H1 (cell line): ENCODE measurements around the gene FAHD1. TPM values are rescaled to one million over a fixed set of nuclear protein-coding genes. Genes with fewer than 3 reads are reported as not detected.

Experiments
- HDAC6 ChIP-seq: IDR thresholded peaks from one replicate; pipeline ENCODE4 v1.7.1; 2012; ENCODE audit warnings: low read depth, mild to moderate bottlenecking, inconsistent platforms, low read length, moderate library complexity
- RBBP5 ChIP-seq: IDR thresholded peaks from 2 replicates; pipeline ENCODE4 v1.7.1; 2012; ENCODE audit warnings: low read depth, mild to moderate bottlenecking, inconsistent platforms, low read length, moderate library complexity, borderline replicate concordance
- SAP30 ChIP-seq: fragments of 300-600 bp; sonication (generic); IDR thresholded peaks from 2 replicates; pipeline ENCODE4 v1.7.1; 2012; ENCODE audit warnings: low read length, moderate library complexity, mild to moderate bottlenecking, inconsistent platforms; ENCODE audit not compliant: insufficient read depth, insufficient replicate concordance
- TBP ChIP-seq: IDR thresholded peaks from 2 replicates; pipeline ENCODE4 v1.6.1; 2011; ENCODE audit warnings: low read depth, low read length, improper control_type of control experiment
- polyA plus RNA-seq, 7 experiments: library from polyadenylated mRNA; depleted of rRNA in 3 of 7; stranded (reverse) in 5 of 7; unstranded in 2 of 7; fragments of >200 nt in 5 of 7; fragments of 200-250 nt in 2 of 7; gene quantifications; 1 replicate in 5 of 7; 2 replicates in 1 of 7; 4 replicates in 1 of 7; pipeline versions ENCODE4 v1.2.1 to v1.2.3, GENCODE V29; 2011 to 2013; ENCODE audit warnings: missing spikeins in 2 of 7, mixed read lengths in 2 of 7
- total RNA-seq: library from RNA; stranded (reverse); fragmentation: NEBNext Ultra II Directional; extraction: Animal tissue kit (Norgen Biotek cat#: 25700); gene quantifications from 2 replicates; pipeline ENCODE4 v1.2.1, GENCODE V29; 2021

The FAHD1 gene
- total and polyA plus RNA-seq, 2 of the 8 experiments (the other 6 are each of a cell fraction or from before 2014, with no cell fraction given): 20.4 to 31.9 TPM

GRCh38 chr16:1818204-1818872, 8.7 kb upstream of the FAHD1 start (continued):
- TF ChIP-seq HDAC6 (no peak), SAP30 (no peak), RBBP5 (no peak), TBP (no peak)
